Esophagus muscularis mucosa (tissue), 4 donors: ENCODE data around the gene CABCOCO1. TPM values are rescaled to one million over a fixed set of nuclear protein-coding genes. Genes with fewer than 3 reads are reported as not detected.

Experiments used
- DNase-seq: peaks from one replicate; pipeline ENCODE4 v3.0.0-alpha.2; 2017; ENCODE audit errors: extremely low spot score
- H3K27ac ChIP-seq, 4 donors: fragments of 200-600 bp; sonication (generic); replicated peaks in 1 of 4; 1 replicate in 3 of 4; 2 replicates in 1 of 4; pipeline ENCODE4 v1.5.1; 2016 to 2019; ENCODE audit warnings: mild to moderate bottlenecking in 1 of 4
- H3K27me3 ChIP-seq, 4 donors: fragments of 200-600 bp; sonication (generic); one replicate each; pipeline versions ENCODE4 v1.5.1 to v1.6.0; 2016 to 2019
- H3K36me3 ChIP-seq, 4 donors: fragments of 200-600 bp; sonication (generic); one replicate each; pipeline ENCODE4 v1.5.1; 2016 to 2019
- H3K4me1 ChIP-seq, 4 donors: fragments of 200-600 bp; sonication (generic); one replicate each; pipeline ENCODE4 v1.5.1; 2016 to 2019
- H3K4me3 ChIP-seq, 4 donors: fragments of 200-600 bp; sonication (generic); 1 replicate in 2 of 4; 2 replicates in 2 of 4; pipeline ENCODE4 v1.5.1; 2016 to 2019; ENCODE audit warnings: mild to moderate bottlenecking in 4 of 4, moderate library complexity in 1 of 4
- H3K9me3 ChIP-seq, 4 donors: fragments of 200-600 bp; sonication (generic); 1 replicate in 3 of 4; 2 replicates in 1 of 4; pipeline ENCODE4 v1.5.1; 2016 to 2019
- EP300 ChIP-seq: sonication (generic); formaldehyde crosslinking; IDR thresholded peaks from one replicate; pipeline ENCODE4 v1.6.1; 2017; ENCODE audit warnings: antibody characterized with exemption
- POLR2A ChIP-seq: fragments of 450-650 bp; IDR thresholded peaks from one replicate; pipeline ENCODE4 v1.6.1; 2017; ENCODE audit warnings: antibody characterized with exemption, moderate library complexity, mild to moderate bottlenecking, low read depth
- POLR2AphosphoS5 ChIP-seq, 2 donors: sonication (generic); formaldehyde crosslinking; IDR thresholded peaks; one replicate each; pipeline ENCODE4 v1.6.1; 2017; ENCODE audit warnings: antibody characterized with exemption in 2 of 2
- WGBS: methylation state at CpG from one replicate; pipeline ENCODE4 v1.1.5; 2018; 5-methylcytosine and 5-hydroxymethylcytosine counted together
- intact Hi-C: fragments of 100-400 bp; cut with DNase I; formaldehyde crosslinking; loops from one replicate; pipeline ENCODE4 v1.15.1; 2023
- total RNA-seq, 4 donors: library from RNA; depleted of rRNA; stranded (reverse); fragments of >200 nt; gene quantifications; one replicate each; pipeline versions ENCODE4 v1.1.0 to v1.2.1, GENCODE V29; 2016
- TF ChIP-seq, protein P1 (sequence below), 3 experiments: fragments of 200-600 bp in 2 of 3; fragments of 450-650 bp in 1 of 3; sonication (generic) in 2 of 3; IDR thresholded peaks; one replicate each; pipeline ENCODE4 v1.5.1; 2017 to 2019; ENCODE audit warnings: antibody characterized with exemption in 3 of 3, mild to moderate bottlenecking in 2 of 3, moderate library complexity in 1 of 3

CABCOCO1 gene
- total RNA-seq, 4 donors from 2014 or later, result 0.83 to 2.7 (median 1.8) TPM

DNA sequence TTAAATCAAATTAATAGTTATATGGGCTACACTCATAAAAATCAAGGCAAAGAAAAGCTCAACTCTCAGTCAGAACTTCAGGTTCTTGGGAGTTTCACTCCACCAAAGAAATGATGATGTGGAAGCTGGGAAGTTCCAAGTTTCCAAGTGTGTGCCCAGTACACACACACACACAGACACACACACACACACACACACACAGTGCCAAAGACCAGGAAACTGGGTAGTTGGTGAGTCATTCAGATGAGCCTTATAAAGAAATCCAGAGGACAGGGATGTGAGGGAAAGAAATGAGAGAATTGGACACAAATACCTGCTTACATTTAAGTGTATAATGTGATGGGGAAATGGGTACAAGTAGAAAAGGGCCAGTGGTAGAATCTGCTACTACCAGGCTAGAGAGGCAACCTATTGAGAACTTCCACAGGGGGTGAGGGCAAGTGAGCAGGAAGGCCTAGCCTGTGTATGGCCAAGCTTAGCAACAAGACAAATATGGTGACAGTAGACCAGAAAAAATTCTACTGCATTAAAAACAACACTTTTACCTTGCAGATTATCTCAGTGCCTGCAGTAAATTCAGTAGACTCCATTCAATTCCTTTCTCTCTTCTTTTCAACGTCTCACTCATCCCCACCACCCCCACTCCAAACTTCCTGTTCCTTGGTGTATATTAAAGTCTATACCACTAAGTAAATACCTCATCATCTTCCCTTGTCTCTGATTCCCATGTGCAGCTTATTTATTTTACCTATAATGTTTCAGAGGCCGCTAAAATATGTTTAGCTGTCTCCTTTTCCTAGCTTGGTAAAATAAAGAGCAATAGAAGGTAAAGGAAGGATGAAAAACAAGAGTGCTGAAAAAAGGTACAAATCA is 95.0 kb downstream of the CABCOCO1 start:
- intact Hi-C loops, result no loop called here
- no peak overlapping the region for H3K27ac ChIP-seq

DNA sequence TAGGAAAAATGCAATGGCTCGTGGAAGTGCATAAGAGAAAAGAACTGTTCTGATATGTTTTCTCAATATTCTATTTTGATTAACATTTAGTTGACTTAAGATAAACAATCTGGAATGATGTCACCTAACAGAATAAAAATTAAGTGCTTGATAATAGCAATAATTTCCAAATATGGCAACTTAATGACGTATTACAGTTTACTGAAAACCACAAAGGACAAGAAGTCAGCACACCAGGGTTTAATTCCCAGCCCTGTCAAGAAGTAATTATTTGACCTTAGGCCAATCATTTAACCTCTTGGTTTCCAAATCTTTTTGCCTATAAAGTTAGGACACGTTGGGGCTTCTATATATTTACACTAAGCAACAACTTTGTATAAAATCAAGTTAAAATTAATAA is 95.7 kb downstream of the CABCOCO1 start:
- Histone ChIP-seq H3K27ac (no peak overlapping the region), H3K4me1 (peaks cover 0 to 35% (median 24%) of the 10 kb centered on the region in 4 donors), H3K4me3 (no peak overlapping the region), H3K36me3 (no peaks in the 10 kb centered on the region), H3K27me3 (no peaks in the 10 kb centered on the region), H3K9me3 (no peaks in the 10 kb centered on the region)
- no peak for DNase-seq
- no peak for TF ChIP-seq POLR2AphosphoS5 (IDR thresholded peaks at IDR 0.05)
- TF ChIP-seq POLR2A, result no peak
- TF ChIP-seq, protein P1, sequence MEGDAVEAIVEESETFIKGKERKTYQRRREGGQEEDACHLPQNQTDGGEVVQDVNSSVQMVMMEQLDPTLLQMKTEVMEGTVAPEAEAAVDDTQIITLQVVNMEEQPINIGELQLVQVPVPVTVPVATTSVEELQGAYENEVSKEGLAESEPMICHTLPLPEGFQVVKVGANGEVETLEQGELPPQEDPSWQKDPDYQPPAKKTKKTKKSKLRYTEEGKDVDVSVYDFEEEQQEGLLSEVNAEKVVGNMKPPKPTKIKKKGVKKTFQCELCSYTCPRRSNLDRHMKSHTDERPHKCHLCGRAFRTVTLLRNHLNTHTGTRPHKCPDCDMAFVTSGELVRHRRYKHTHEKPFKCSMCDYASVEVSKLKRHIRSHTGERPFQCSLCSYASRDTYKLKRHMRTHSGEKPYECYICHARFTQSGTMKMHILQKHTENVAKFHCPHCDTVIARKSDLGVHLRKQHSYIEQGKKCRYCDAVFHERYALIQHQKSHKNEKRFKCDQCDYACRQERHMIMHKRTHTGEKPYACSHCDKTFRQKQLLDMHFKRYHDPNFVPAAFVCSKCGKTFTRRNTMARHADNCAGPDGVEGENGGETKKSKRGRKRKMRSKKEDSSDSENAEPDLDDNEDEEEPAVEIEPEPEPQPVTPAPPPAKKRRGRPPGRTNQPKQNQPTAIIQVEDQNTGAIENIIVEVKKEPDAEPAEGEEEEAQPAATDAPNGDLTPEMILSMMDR (IDR thresholded peaks at IDR 0.05), result no peak
- TF ChIP-seq EP300, result no peak
- 59% methylated on average over 3 of the region's 3 CpGs for WGBS
- intact Hi-C loops, result no loop called here

More for the DNA sequence above, 95.0 kb downstream of the CABCOCO1 start:
- 80% methylated on average over 2 of the region's 2 CpGs for WGBS
- DNase-seq, result no peak
- Histone ChIP-seq H3K36me3 (no peaks in the 10 kb centered on the region), H3K4me3 (no peak overlapping the region), H3K27me3 (no peaks in the 10 kb centered on the region), H3K9me3 (no peaks in the 10 kb centered on the region), H3K4me1 (peaks cover 0 to 35% (median 24%) of the 10 kb centered on the region in 4 donors)
- TF ChIP-seq POLR2A, result no peak
- no peak for TF ChIP-seq POLR2AphosphoS5 (IDR thresholded peaks at IDR 0.05)

- WGBS, result 92% methylated on average over 4 of the region's 4 CpGs
- Histone ChIP-seq H3K27me3 (no peaks in the 10 kb centered on the region), H3K27ac (no peak overlapping the region), H3K36me3 (no peaks in the 10 kb centered on the region), H3K9me3 (no peaks in the 10 kb centered on the region), H3K4me3 (no peak overlapping the region), H3K4me1 (peaks cover 0 to 27% (median 16%) of the 10 kb centered on the region in 4 donors)
- TF ChIP-seq EP300 (no peak), POLR2A (no peak)
- TF ChIP-seq, protein P1 (IDR thresholded peaks at IDR 0.05), result no peak
- no peak for DNase-seq
- intact Hi-C loops, result loop anchor here (10.0 kb wide), 1 partner anchor 275 kb away; no protein-coding TSS in a partner anchor
Measured at GRCh38 chr10:61759751-61760150, 97.0 kb downstream of the CABCOCO1 start.

GRCh38 chr10:61760943-61761824 is 98.5 kb downstream of the CABCOCO1 start:
- Histone ChIP-seq H3K27me3 (no peaks in the 10 kb centered on the region), H3K9me3 (no peaks in the 10 kb centered on the region), H3K36me3 (no peaks in the 10 kb centered on the region), H3K4me3 (no peak overlapping the region), H3K27ac (peak overlapping the region in 1 of 4 donors; percentile 34), H3K4me1 (peaks cover 0 to 19% (median 11%) of the 10 kb centered on the region in 4 donors)
- intact Hi-C loops, result loop anchor here (10.0 kb wide), 1 partner anchor 274 kb away; no protein-coding TSS in a partner anchor
- TF ChIP-seq EP300, result no peak
- TF ChIP-seq POLR2A, result no peak
- peak in 1 of 2 donors; percentile 9 for TF ChIP-seq POLR2AphosphoS5 (IDR thresholded peaks at IDR 0.05)
- TF ChIP-seq, protein P1 (IDR thresholded peaks at IDR 0.05), result no peak
- 40% methylated on average over 4 of the region's 4 CpGs for WGBS
- DNase-seq, result no peak
